Measurements from ENCODE around the gene GAB3. TPM values are rescaled to one million over a fixed set of nuclear protein-coding genes. Genes with fewer than 3 reads are reported as not detected.
"Not testable (repeated sequence)": the region's sequence is repeated elsewhere in the genome, so short reads cannot be mapped to it uniquely, and the experiment has no call there.

Gene GAB3
- total RNA-seq, 1 donor from 2014 or later, result 0.90 TPM

- no peak overlapping the region for H3K4me3 Mint-ChIP-seq (ENCODE audit: unreplicated experiment)
- H3K36me3 Mint-ChIP-seq (ENCODE audit: low read depth, unreplicated experiment), result no peaks in the 10 kb centered on the region
- TF ChIP-seq CTCF (IDR thresholded peaks at IDR 0.05; ENCODE audit: unreplicated experiment), result no peak
- peaks cover 5% of the 10 kb centered on the region for H3K4me1 Mint-ChIP-seq (ENCODE audit: unreplicated experiment)
- H3K27ac Mint-ChIP-seq (ENCODE audit: unreplicated experiment), result no peak overlapping the region
- no peaks in the 10 kb centered on the region for H3K9me3 Mint-ChIP-seq (ENCODE audit: unreplicated experiment)
- H3K27me3 Mint-ChIP-seq (ENCODE audit: unreplicated experiment), result peaks cover 5% of the 10 kb centered on the region
- no peak for DNase-seq (ENCODE audit: low spot score)
Measured at GRCh38 chrX:154650221-154650510, 100.7 kb downstream of the GAB3 start.

- no peak for TF ChIP-seq CTCF (IDR thresholded peaks at IDR 0.05; ENCODE audit: unreplicated experiment)
- peaks cover 5% of the 10 kb centered on the region for H3K27me3 Mint-ChIP-seq (ENCODE audit: unreplicated experiment)
- H3K4me1 Mint-ChIP-seq (ENCODE audit: unreplicated experiment), result peaks cover 5% of the 10 kb centered on the region
- no peak overlapping the region for H3K4me3 Mint-ChIP-seq (ENCODE audit: unreplicated experiment)
- no peaks in the 10 kb centered on the region for H3K9me3 Mint-ChIP-seq (ENCODE audit: unreplicated experiment)
- H3K36me3 Mint-ChIP-seq (ENCODE audit: low read depth, unreplicated experiment), result no peaks in the 10 kb centered on the region
- no peak for DNase-seq (ENCODE audit: low spot score)
- H3K27ac Mint-ChIP-seq (ENCODE audit: unreplicated experiment), result no peak overlapping the region
Measured at GRCh38 chrX:154649503-154650220, 101.2 kb downstream of the GAB3 start.

DNA sequence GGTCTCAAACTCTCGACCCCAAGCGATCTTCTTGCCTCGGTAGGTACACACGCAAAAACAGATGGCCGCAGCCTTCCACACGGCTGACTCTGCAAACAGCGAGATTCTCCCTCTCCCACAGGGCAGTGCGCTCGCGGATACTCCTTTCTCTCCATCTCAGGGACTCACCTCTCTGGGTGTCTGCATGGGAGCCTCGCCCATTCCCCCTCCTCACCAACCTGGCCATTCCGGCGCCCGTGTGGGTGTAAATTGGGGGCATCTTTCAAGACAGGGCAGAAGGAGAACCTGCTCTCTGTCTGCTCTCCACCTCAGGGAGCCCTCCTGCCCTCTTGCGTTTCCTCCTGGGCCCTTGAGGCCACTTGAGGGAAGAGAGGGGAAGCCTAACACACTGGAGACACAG lies 101.9 kb downstream of the GAB3 start:
- Mint-ChIP-seq H3K27ac (ENCODE audit: unreplicated experiment) (no peak overlapping the region), H3K27me3 (ENCODE audit: unreplicated experiment) (peaks cover 5% of the 10 kb centered on the region), H3K36me3 (ENCODE audit: low read depth, unreplicated experiment) (no peaks in the 10 kb centered on the region), H3K9me3 (ENCODE audit: unreplicated experiment) (no peaks in the 10 kb centered on the region), H3K4me3 (ENCODE audit: unreplicated experiment) (no peak overlapping the region), H3K4me1 (ENCODE audit: unreplicated experiment) (peaks cover 5% of the 10 kb centered on the region)
- no peak for DNase-seq (ENCODE audit: low spot score)
- no peak for TF ChIP-seq CTCF (IDR thresholded peaks at IDR 0.05; ENCODE audit: unreplicated experiment)

DNA sequence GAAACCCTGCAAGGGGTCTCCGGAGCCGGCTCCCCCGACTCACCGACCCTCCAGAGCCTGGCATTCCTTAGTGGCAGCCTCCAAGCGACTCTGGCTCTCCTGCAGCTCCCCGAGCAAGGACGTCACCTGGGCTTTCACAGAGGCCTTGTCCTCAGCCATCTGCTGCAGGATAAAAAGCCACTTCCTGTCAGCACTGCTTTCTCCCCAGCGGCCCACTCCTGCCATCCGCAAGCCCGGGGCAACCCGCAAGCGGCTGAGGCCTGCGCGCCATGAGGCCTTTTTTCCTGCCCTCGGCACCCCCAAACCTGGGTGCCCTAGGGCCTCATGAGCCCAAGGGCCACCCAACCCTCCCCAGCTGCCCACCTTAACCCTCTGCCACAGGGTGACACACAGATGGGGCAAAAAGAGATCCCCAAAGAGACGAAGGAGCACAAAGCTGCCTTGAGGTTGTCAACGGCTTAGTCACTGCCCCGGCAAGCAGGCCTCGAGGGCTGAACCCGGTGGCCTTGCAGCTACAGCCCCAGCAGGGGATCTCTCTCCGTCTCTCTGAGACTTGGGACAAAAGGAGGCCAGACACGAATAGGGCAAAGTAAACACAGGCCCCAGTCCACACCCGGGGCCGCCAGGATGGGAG lies 105.0 kb downstream of the GAB3 start:
- not testable (repeated sequence) for H3K4me3 Mint-ChIP-seq (ENCODE audit: unreplicated experiment); H3K9me3 Mint-ChIP-seq (ENCODE audit: unreplicated experiment); H3K27ac Mint-ChIP-seq (ENCODE audit: unreplicated experiment); H3K4me1 Mint-ChIP-seq (ENCODE audit: unreplicated experiment); H3K36me3 Mint-ChIP-seq (ENCODE audit: low read depth, unreplicated experiment); DNase-seq (ENCODE audit: low spot score); H3K27me3 Mint-ChIP-seq (ENCODE audit: unreplicated experiment)

GRCh38 chrX:154643708-154644107 lies 107.2 kb downstream of the GAB3 start:
- not testable (repeated sequence) for DNase-seq (ENCODE audit: low spot score); H3K9me3 Mint-ChIP-seq (ENCODE audit: unreplicated experiment); H3K4me1 Mint-ChIP-seq (ENCODE audit: unreplicated experiment); H3K36me3 Mint-ChIP-seq (ENCODE audit: low read depth, unreplicated experiment); H3K27ac Mint-ChIP-seq (ENCODE audit: unreplicated experiment); H3K27me3 Mint-ChIP-seq (ENCODE audit: unreplicated experiment); H3K4me3 Mint-ChIP-seq (ENCODE audit: unreplicated experiment)

GRCh38 chrX:154641740-154642139 lies 109.1 kb downstream of the GAB3 start:
- H3K9me3 Mint-ChIP-seq (ENCODE audit: unreplicated experiment); H3K27ac Mint-ChIP-seq (ENCODE audit: unreplicated experiment); H3K27me3 Mint-ChIP-seq (ENCODE audit: unreplicated experiment); H3K4me3 Mint-ChIP-seq (ENCODE audit: unreplicated experiment); H3K4me1 Mint-ChIP-seq (ENCODE audit: unreplicated experiment); DNase-seq (ENCODE audit: low spot score); H3K36me3 Mint-ChIP-seq (ENCODE audit: low read depth, unreplicated experiment): not testable (repeated sequence)

DNA sequence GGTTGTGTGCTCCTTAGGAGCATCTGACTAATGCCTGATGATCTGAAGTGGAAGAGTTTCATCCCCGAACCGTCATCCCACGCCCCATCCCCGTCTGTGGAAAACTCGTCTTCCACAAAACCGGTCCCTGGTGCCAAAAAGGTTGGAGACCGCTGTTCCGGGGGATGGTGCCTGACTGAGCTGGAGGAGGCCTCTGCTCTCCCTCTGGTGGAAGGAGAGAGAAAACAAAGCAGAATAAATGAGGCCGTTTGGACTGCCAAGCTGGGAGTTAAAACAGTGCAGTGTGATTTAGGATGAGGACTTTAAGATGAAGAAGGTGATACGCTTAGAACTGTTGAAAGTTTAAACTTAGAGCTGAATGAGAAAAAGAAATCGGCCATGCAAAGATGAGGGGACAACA lies 117.2 kb downstream of the GAB3 start:
- DNase-seq (ENCODE audit: low spot score); H3K4me3 Mint-ChIP-seq (ENCODE audit: unreplicated experiment); H3K27ac Mint-ChIP-seq (ENCODE audit: unreplicated experiment); H3K36me3 Mint-ChIP-seq (ENCODE audit: low read depth, unreplicated experiment); H3K4me1 Mint-ChIP-seq (ENCODE audit: unreplicated experiment); H3K27me3 Mint-ChIP-seq (ENCODE audit: unreplicated experiment); H3K9me3 Mint-ChIP-seq (ENCODE audit: unreplicated experiment): not testable (repeated sequence)

DNA sequence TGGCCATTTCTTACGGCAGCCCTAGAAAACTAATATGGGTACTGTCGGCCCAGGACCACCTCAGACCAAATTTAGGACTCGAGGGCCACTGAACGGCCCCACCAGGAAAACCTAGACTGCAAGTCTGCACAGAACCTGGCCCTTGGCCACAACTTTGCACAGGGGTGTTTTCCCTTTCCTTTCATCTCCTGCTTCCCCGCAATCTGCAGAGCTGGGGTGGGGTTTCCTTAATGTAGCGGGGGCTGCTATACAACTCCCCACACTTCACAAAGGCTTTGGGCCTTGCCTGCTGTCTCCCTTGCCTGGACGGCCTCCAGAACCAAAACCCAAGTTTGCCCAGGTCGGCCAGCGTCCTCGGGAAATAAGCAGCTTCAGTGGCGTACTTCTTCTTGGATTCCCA lies 119.9 kb downstream of the GAB3 start:
- not testable (repeated sequence) for DNase-seq (ENCODE audit: low spot score); H3K27me3 Mint-ChIP-seq (ENCODE audit: unreplicated experiment); H3K27ac Mint-ChIP-seq (ENCODE audit: unreplicated experiment)

GRCh38 chrX:154628960-154629359 lies 121.9 kb downstream of the GAB3 start:
- not testable (repeated sequence) for DNase-seq (ENCODE audit: low spot score); H3K27me3 Mint-ChIP-seq (ENCODE audit: unreplicated experiment); H3K9me3 Mint-ChIP-seq (ENCODE audit: unreplicated experiment); H3K36me3 Mint-ChIP-seq (ENCODE audit: low read depth, unreplicated experiment); H3K4me1 Mint-ChIP-seq (ENCODE audit: unreplicated experiment); H3K4me3 Mint-ChIP-seq (ENCODE audit: unreplicated experiment); H3K27ac Mint-ChIP-seq (ENCODE audit: unreplicated experiment)

More for the DNA sequence above, 119.9 kb downstream of the GAB3 start:
- H3K4me3 Mint-ChIP-seq (ENCODE audit: unreplicated experiment); H3K36me3 Mint-ChIP-seq (ENCODE audit: low read depth, unreplicated experiment); H3K4me1 Mint-ChIP-seq (ENCODE audit: unreplicated experiment); H3K9me3 Mint-ChIP-seq (ENCODE audit: unreplicated experiment): not testable (repeated sequence)

Measured in endothelial cell (in vitro differentiated cells).